Mucosa of descending colon (tissue), 3 donors: ENCODE results near the gene DVL1. TPM values are rescaled to one million over a fixed set of nuclear protein-coding genes. Genes with fewer than 3 reads are reported as not detected.
A peak's percentile ranks its signal among the peaks of the same experiment; 100 is the strongest.

Experiments
- ATAC-seq: fragments of 200-7000 bp; cut with Tn5 transposase; one replicate; pipeline ENCODE4 v1.9.1; 2020; ENCODE audit warnings: mild to moderate bottlenecking, moderate library complexity
- DNase-seq, 3 donors: peaks; one replicate each; pipeline ENCODE4 v3.0.0-alpha.2; 2020
- H3K36me3 ChIP-seq: fragments of 200-600 bp; one replicate; pipeline ENCODE4 v1.8.0; 2021; ENCODE audit warnings: low read depth, mild to moderate bottlenecking
- H3K4me1 ChIP-seq: fragments of 200-600 bp; one replicate; pipeline ENCODE4 v1.8.0; 2021; ENCODE audit warnings: low read depth, mild to moderate bottlenecking
- H3K4me3 ChIP-seq: fragments of 200-600 bp; one replicate; pipeline ENCODE4 v1.8.0; 2021; ENCODE audit warnings: mild to moderate bottlenecking
- H3K9me3 ChIP-seq: fragments of 200-600 bp; one replicate; pipeline ENCODE4 v1.8.0; 2021; ENCODE audit warnings: mild to moderate bottlenecking
- intact Hi-C, 2 donors: fragments of 100-400 bp; cut with DNase I in 1 of 2; cut with micrococcal nuclease in 1 of 2; formaldehyde crosslinking; loops; one replicate each; pipeline versions ENCODE4 v1.11.0 to v1.11.1; 2022; cut with DNase I, micrococcal nuclease
- total RNA-seq, 3 donors: library from RNA; stranded (reverse); fragmentation: NEBNext Ultra II Directional in 2 of 3; extraction: Animal tissue kit (Norgen Biotek cat#: 25700) in 2 of 3; gene quantifications; one replicate each; pipeline versions ENCODE4 v1.2.1 to v1.2.4, GENCODE V29; 2021 to 2023
- TF ChIP-seq, protein P1 (sequence below): fragments of 200-600 bp; IDR thresholded peaks from one replicate; pipeline ENCODE4 v1.8.0; 2022; ENCODE audit warnings: antibody characterized with exemption, mild to moderate bottlenecking
- donor health status: DM: no; HTN: no; CAD: no; lungs with moderate emphysema.
- donor health status: DM: no; HTN: no; CAD: no.
- donor health status: DM: no; HTN: yes; CAD: no.

The DVL1 gene
- total RNA-seq, 3 donors from 2014 or later = 51.7 to 95.3 (median 73.1) TPM

DNA sequence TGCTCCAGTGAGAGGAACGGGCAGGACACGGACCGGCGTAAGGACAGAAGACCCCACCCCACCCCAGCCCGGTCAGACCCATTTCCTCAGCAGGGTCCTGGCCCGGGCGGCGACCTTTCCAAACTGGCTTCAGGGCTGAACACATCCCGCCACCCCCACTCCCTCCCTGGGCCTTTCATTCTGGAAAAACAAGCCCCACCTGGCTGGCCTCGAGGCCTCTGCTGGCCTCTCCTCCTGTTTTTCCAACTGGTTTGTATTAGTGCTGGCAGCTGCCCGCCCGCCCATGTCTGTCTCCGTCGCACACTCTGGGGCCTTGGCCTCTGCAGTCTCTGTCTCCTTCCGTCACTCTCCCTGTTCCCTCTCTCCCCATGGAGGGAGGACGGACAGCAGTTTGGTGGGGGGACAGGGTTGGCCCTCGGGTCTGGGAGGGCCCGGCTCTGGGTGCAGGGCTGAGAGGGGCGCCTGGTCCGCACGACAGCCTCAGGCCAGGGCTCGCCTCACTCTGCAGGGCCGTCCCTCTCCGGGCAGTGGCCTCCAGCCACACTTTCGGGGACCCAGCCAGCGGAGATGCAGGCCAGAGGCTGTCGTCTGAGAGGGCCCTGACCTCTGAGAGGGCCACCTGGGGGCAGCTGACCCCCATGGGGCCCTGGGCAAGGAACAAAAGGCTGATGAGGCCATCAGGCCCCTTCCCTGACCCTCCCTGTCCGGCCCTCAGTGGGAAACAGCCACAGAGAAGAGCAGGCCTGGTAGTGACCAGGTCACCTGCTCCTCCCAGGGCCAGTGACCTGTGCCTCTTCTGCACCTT is 10.6 kb upstream of the DVL1 start:
- no peak for ATAC-seq

GRCh38 chr1:1359308-1359663 is 10.1 kb upstream of the DVL1 start:
- ATAC-seq = no peak

More for the DNA sequence above, 10.6 kb upstream of the DVL1 start:
- TF ChIP-seq, protein P1, sequence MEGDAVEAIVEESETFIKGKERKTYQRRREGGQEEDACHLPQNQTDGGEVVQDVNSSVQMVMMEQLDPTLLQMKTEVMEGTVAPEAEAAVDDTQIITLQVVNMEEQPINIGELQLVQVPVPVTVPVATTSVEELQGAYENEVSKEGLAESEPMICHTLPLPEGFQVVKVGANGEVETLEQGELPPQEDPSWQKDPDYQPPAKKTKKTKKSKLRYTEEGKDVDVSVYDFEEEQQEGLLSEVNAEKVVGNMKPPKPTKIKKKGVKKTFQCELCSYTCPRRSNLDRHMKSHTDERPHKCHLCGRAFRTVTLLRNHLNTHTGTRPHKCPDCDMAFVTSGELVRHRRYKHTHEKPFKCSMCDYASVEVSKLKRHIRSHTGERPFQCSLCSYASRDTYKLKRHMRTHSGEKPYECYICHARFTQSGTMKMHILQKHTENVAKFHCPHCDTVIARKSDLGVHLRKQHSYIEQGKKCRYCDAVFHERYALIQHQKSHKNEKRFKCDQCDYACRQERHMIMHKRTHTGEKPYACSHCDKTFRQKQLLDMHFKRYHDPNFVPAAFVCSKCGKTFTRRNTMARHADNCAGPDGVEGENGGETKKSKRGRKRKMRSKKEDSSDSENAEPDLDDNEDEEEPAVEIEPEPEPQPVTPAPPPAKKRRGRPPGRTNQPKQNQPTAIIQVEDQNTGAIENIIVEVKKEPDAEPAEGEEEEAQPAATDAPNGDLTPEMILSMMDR = no peak
- peaks cover 7% of the 10 kb centered on the region for H3K4me1 ChIP-seq
- H3K4me3 ChIP-seq = no peak overlapping the region
- intact Hi-C loops = no loop called here
- no peaks in the 10 kb centered on the region for H3K9me3 ChIP-seq
- DNase-seq = peak in 2 of 3 donors; percentile 34 to 48
- no peaks in the 10 kb centered on the region for H3K36me3 ChIP-seq

DNA sequence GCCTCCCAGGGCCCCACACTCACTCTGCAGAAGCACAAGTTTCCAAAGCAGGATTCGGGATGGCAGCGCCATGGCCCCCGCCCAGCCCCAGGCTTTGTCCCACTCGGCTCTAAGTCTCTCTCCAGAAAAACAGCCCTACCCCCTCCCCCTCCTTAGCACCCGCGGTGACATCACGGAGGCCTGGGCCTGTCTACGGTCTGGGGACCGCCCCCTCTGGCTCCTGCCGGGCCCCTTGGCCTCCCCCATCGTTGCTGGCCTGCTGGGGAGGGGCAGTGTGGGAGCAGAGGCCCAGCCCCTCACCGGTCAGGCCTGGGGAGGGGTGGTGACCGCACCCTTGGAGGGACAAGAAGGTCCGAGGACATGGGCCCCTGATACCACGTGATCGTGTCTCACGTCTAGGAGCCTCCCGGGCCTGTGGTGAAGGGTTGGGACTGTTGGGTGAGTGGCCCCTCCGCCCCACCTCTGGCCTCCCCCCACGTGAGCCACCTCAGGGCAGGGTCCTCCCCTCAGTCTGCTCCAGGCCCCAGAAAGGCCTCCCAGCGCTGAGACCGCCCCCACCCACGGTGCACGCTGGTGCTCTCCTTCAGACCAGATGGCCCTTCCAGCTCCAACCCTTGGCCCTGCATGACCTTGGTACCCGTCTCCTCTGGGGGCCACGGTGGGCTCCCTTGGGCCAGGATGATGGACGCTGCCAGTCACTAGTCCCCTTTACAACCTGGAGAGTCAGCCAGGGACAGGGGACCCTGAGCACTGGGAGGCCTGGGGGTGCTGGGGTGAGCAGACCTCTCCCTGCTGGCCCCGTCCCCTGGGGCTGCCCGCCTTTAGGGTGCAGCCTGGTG is 9.4 kb upstream of the DVL1 start, which contains the start of gene MXRA8:
Gene MXRA8, minus strand, starts transcription at position 123 of the 839 bp plus-strand sequence. Its CDS starts 51 bp downstream, at position 72.
- DNase-seq (peak; percentile 61 to 73 (median 70)), ATAC-seq (peak; percentile 39)
- Histone ChIP-seq H3K9me3 (no peaks in the 10 kb centered on the region), H3K4me3 (no peak within 1 kb of the TSS), H3K4me1 (peaks cover 9% of the 10 kb centered on the region), H3K36me3 (no peaks in the 10 kb centered on the region)
- TF ChIP-seq, protein P1 = no peak
- intact Hi-C loops = no loop called here

More at GRCh38 chr1:1359308-1359663, 10.1 kb upstream of the DVL1 start:
- intact Hi-C loops = no loop called here
- Histone ChIP-seq H3K9me3 (no peaks in the 10 kb centered on the region), H3K4me1 (peaks cover 7% of the 10 kb centered on the region), H3K4me3 (no peak overlapping the region), H3K36me3 (no peaks in the 10 kb centered on the region)
- TF ChIP-seq, protein P1 = no peak
- DNase-seq = peak in 1 of 3 donors; percentile 46

DNA sequence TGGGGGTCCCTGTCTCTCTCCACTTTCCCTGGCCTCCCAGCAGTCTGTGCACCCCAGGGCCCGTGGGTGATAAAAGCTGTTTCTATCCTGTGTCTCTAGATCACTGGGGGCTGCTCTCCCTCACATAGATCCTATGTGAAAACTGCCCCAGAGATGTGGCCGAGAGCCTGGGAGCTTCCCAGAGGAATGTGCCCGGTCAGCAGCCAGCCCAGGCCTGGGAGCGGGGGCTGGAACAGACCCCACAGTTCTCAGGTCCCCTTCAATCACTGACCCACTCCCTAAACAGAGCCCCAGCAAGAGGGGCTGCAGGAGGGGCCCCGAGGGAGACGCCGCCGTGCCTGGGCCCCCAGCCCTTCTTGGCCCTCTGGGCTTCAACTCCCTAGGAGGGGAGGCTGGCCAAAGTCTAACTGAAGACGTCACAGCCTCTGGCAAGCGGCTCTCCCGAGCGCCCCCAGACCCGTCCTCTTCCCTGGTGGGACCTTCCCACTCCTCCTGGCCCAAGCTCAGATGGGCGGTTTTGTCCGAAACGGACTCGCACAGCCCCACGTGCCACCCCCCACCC is 8.7 kb upstream of the DVL1 start:
- Histone ChIP-seq H3K4me3 (no peak overlapping the region), H3K4me1 (peaks cover 12% of the 10 kb centered on the region), H3K36me3 (no peaks in the 10 kb centered on the region), H3K9me3 (no peaks in the 10 kb centered on the region)
- ATAC-seq = no peak
- peak in 1 of 3 donors; percentile 11 for DNase-seq
- TF ChIP-seq, protein P1 = no peak
- intact Hi-C loops = no loop called here

DNA sequence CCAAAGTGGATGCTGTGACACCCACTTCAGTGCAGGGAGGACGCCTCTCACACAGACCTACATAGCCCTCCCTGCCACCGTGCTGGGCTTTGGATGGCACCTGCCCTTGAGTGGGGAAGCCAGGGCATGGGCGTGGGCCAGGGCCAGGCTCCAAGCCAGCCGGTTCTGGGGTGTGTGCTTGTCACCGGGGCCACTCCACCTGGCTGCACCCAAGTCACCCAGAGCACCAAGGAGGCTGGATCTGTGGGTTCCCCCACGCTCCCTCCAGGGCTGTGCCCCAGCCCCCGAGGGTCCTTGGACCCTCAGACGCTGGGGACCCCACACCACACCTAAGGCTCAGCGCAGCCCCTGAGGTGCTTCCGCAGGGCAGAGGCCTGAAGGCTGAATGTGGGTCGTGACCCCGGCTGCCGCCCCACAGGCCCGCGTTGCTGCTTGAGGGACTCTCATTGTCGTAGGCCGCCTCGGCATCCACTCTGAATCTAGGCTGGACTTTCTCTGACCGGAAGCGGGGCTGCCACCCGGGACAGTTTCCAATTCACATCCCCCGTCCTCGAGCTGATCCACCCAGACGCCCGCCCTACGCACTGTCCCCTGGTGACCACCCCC is 7.7 kb upstream of the DVL1 start:
- no peaks in the 10 kb centered on the region for H3K9me3 ChIP-seq
- TF ChIP-seq, protein P1 = no peak
- ATAC-seq = peak; percentile 17
- intact Hi-C loops = no loop called here
- no peaks in the 10 kb centered on the region for H3K36me3 ChIP-seq
- H3K4me1 ChIP-seq = peaks cover 12% of the 10 kb centered on the region
- H3K4me3 ChIP-seq = no peak overlapping the region
- DNase-seq = peak in 1 of 3 donors; percentile 57
